CD4-positive, alpha-beta T cell (primary cell): ENCODE measurements around the gene HAGH. TPM values are rescaled to one million over a fixed set of nuclear protein-coding genes. Genes with fewer than 3 reads are reported as not detected.
A peak's percentile ranks its signal among the peaks of the same experiment; 100 is the strongest.

Source experiments
- ATAC-seq: fragments of 200-7000 bp; cut with Tn5 transposase; one replicate; pipeline ENCODE4 v1.10.0; 2022; ENCODE audit warnings: mild to moderate bottlenecking; ENCODE audit not compliant: poor library complexity
- CTCF ChIA-PET: fragments of 350-600 bp; sonication (Branson Sonifier 250); formaldehyde crosslinking; loops from one replicate; lab custom pipeline; 2021; ENCODE audit warnings: antibody characterized with exemption, inconsistent platforms; lab: Charles Lee
- POLR2A ChIA-PET: fragments of 350-600 bp; sonication (Branson Sonifier 250); formaldehyde crosslinking; loops from one replicate; lab custom pipeline; 2021; ENCODE audit warnings: antibody characterized with exemption, inconsistent platforms; lab: Charles Lee
- DNase-seq, 14 experiments: peaks; one replicate each; pipeline ENCODE4 v3.0.0-alpha.2; 2013 to 2020; ENCODE audit warnings: mixed read lengths in 2 of 14
- H3K27ac ChIP-seq, 2 donors: one replicate each; pipeline versions ENCODE4 v1.5.1 to v1.7.0; 2013; ENCODE audit warnings: low read length in 2 of 2, low read depth in 1 of 2, mild to moderate bottlenecking in 1 of 2
- H3K27me3 ChIP-seq, 2 experiments: 1 replicate in 1 of 2; 2 replicates in 1 of 2; pipeline versions ENCODE4 v1.6.1 to v1.7.0; 2013; ENCODE audit warnings: low read length in 2 of 2, control low read depth in 1 of 2, mild to moderate bottlenecking in 1 of 2, moderate library complexity in 1 of 2; ENCODE audit not compliant: insufficient read depth in 2 of 2, control insufficient read depth in 1 of 2
- H3K36me3 ChIP-seq: one replicate; pipeline ENCODE4 v1.6.1; 2013; ENCODE audit warnings: low read length, control low read depth; ENCODE audit not compliant: insufficient read depth
- H3K4me1 ChIP-seq: one replicate; pipeline ENCODE4 v1.6.1; 2013; ENCODE audit warnings: low read length, control low read depth; ENCODE audit not compliant: insufficient read depth
- H3K4me3 ChIP-seq: one replicate; pipeline ENCODE4 v1.5.1; 2013; ENCODE audit warnings: mild to moderate bottlenecking, low read length, moderate library complexity
- H3K9me3 ChIP-seq, 2 experiments: 1 replicate in 1 of 2; 2 replicates in 1 of 2; pipeline versions ENCODE4 v1.6.1 to v1.7.0; 2013; ENCODE audit warnings: low read length in 2 of 2, mild to moderate bottlenecking in 2 of 2, control low read depth in 1 of 2, moderate library complexity in 1 of 2; ENCODE audit not compliant: control insufficient read depth in 1 of 2, insufficient read depth in 1 of 2
- H3K27ac Mint-ChIP-seq: one replicate; pipeline ENCODE4 v1.8.0; 2020; ENCODE audit warnings: mixed read lengths
- H3K27me3 Mint-ChIP-seq: one replicate; pipeline ENCODE4 v1.8.0; 2021; ENCODE audit warnings: mixed read lengths
- H3K36me3 Mint-ChIP-seq: one replicate; pipeline ENCODE4 v1.8.0; 2021; ENCODE audit warnings: low read depth, mixed read lengths
- H3K4me1 Mint-ChIP-seq: one replicate; pipeline ENCODE4 v1.8.0; 2021; ENCODE audit warnings: low read depth, mixed read lengths
- H3K4me3 Mint-ChIP-seq: one replicate; pipeline ENCODE4 v1.8.0; 2020; ENCODE audit warnings: mild to moderate bottlenecking, mixed read lengths
- H3K9me3 Mint-ChIP-seq: one replicate; pipeline ENCODE4 v1.8.0; 2020; ENCODE audit warnings: mixed read lengths
- intact Hi-C, 2 experiments: fragments of 100-400 bp; cut with DNase I in 1 of 2; cut with micrococcal nuclease in 1 of 2; formaldehyde crosslinking; loops; one replicate each; pipeline versions ENCODE4 v1.15.1 to v1.9.0; 2023 to 2025; cut with DNase I, micrococcal nuclease
- total RNA-seq, 174 experiments: library from RNA in 2 of 174; stranded (reverse) in 2 of 174; gene quantifications; one replicate each; pipeline ENCODE4 v1.2.3 and lab custom pipeline; 2021 to 2026
- TF ChIP-seq, protein P1 (sequence below): fragments of 200-600 bp; IDR thresholded peaks from one replicate; pipeline ENCODE4 v1.8.0; 2022; ENCODE audit warnings: antibody characterized with exemption, mild to moderate bottlenecking

HAGH gene
- total RNA-seq, 2 experiments from 2014 or later: 20.9 to 22.7 TPM

- H3K9me3 ChIP-seq: peaks cover 0 to 4% of the 10 kb centered on the region in 2 experiments
- peaks cover 50% of the 10 kb centered on the region for H3K4me1 ChIP-seq
- H3K36me3 ChIP-seq: peaks cover 43% of the 10 kb centered on the region
- ATAC-seq (no peak), DNase-seq (peak in 1 of 14 experiments; percentile 31)
- TF ChIP-seq, protein P1, sequence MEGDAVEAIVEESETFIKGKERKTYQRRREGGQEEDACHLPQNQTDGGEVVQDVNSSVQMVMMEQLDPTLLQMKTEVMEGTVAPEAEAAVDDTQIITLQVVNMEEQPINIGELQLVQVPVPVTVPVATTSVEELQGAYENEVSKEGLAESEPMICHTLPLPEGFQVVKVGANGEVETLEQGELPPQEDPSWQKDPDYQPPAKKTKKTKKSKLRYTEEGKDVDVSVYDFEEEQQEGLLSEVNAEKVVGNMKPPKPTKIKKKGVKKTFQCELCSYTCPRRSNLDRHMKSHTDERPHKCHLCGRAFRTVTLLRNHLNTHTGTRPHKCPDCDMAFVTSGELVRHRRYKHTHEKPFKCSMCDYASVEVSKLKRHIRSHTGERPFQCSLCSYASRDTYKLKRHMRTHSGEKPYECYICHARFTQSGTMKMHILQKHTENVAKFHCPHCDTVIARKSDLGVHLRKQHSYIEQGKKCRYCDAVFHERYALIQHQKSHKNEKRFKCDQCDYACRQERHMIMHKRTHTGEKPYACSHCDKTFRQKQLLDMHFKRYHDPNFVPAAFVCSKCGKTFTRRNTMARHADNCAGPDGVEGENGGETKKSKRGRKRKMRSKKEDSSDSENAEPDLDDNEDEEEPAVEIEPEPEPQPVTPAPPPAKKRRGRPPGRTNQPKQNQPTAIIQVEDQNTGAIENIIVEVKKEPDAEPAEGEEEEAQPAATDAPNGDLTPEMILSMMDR: no peak
- Mint-ChIP-seq H3K4me1 (peaks cover 21% of the 10 kb centered on the region), H3K27ac (peak overlapping the region; percentile 64), H3K36me3 (peaks cover 33% of the 10 kb centered on the region), H3K27me3 (no peaks in the 10 kb centered on the region), H3K9me3 (no peaks in the 10 kb centered on the region), H3K4me3 (peak overlapping the region; percentile 48)
- intact Hi-C loops: loop anchor here in 1 of 2 experiments (10.0 kb wide), 1 partner anchor 366 kb away; the partner anchor contains the start of gene RAB26
- H3K4me3 ChIP-seq: no peak overlapping the region
- ChIA-PET CTCF (no interaction called here), POLR2A (no interaction called here)
- H3K27ac ChIP-seq: no peak overlapping the region
- H3K27me3 ChIP-seq: no peaks in the 10 kb centered on the region
Observed at GRCh38 chr16:1779234-1779701, 47.4 kb downstream of the HAGH start.

DNA sequence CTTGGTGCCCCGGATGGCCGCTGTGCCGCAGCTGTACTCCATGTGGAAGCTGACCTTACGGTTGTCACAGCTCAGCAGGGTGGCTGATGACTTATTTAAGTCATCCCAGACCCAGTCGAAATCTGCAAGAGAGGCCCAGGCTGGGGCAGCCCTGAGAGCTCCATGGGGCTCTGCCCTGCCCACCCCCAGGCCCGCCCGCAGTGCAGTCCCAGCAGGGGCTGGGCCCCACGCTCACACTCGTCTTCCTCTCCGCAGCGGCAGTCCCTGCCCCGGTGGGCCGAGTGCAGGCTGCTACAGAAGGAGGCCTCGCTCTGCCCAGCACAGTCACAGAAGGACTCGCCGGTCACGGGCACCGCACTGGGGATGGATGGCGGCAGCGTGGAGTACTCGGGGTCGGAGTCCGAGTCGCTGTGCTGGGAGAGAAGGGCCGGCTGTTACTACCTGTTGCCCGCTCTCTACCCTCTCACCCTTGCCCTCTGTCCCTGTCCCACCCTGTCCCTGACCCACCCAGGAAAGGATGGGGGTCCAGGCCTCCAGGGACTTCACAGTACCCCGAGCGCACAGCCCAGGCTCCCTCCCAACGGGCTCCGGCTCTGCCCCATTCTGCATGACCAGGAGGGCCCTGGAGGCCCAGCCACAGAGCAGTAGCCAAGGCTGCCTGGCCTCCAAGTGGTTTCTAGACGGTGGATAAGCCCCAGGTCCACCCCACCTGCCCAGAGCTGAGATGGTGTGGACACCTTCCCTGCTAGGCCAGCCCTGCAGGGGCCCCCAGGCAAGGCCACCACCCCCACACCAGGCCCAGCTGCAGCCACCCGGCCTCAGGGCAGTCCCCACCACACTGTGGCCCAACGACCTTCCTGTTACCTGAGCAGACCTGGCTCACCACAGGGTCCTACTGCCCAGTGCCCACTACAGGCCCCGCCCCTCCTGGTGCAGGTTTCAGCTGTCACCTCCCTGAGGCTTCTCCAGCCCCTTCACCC, 48.1 kb downstream of the HAGH start:
- H3K4me3 Mint-ChIP-seq: peak overlapping the region; percentile 48
- H3K9me3 Mint-ChIP-seq: no peaks in the 10 kb centered on the region
- DNase-seq: peak in 1 of 14 experiments; percentile 26
- Histone ChIP-seq H3K4me3 (no peak overlapping the region), H3K27me3 (no peaks in the 10 kb centered on the region), H3K4me1 (peaks cover 49% of the 10 kb centered on the region), H3K36me3 (peaks cover 43% of the 10 kb centered on the region), H3K27ac (no peak overlapping the region), H3K9me3 (peaks cover 0 to 4% of the 10 kb centered on the region in 2 experiments)
- TF ChIP-seq, protein P1: no peak
- ChIA-PET POLR2A (interaction anchor here (1.1 kb wide), 1 partner anchor 72 kb away, joined by 4 read pairs; the partner anchor contains the start of gene MAPK8IP3), CTCF (no interaction called here)
- H3K27me3 Mint-ChIP-seq: no peaks in the 10 kb centered on the region
- peaks cover 32% of the 10 kb centered on the region for H3K36me3 Mint-ChIP-seq
- peak overlapping the region; percentile 64 for H3K27ac Mint-ChIP-seq
- H3K4me1 Mint-ChIP-seq: peaks cover 24% of the 10 kb centered on the region
- no peak for ATAC-seq
- intact Hi-C loops: loop anchor here in 1 of 2 experiments (10.0 kb wide), 1 partner anchor 366 kb away; the partner anchor contains the start of gene RAB26

- peaks cover 24% of the 10 kb centered on the region for H3K36me3 Mint-ChIP-seq
- no peak overlapping the region for H3K4me3 Mint-ChIP-seq
- TF ChIP-seq, protein P1: no peak
- H3K27ac Mint-ChIP-seq: no peak overlapping the region
- Histone ChIP-seq H3K27me3 (no peaks in the 10 kb centered on the region), H3K36me3 (peaks cover 43% of the 10 kb centered on the region), H3K9me3 (peaks cover 0 to 4% of the 10 kb centered on the region in 2 experiments), H3K4me3 (no peak overlapping the region), H3K27ac (no peak overlapping the region), H3K4me1 (peaks cover 44% of the 10 kb centered on the region)
- no peaks in the 10 kb centered on the region for H3K27me3 Mint-ChIP-seq
- CTCF ChIA-PET: no interaction called here
- DNase-seq (peak in 1 of 14 experiments; percentile 33), ATAC-seq (no peak)
- intact Hi-C loops: loop anchor here in 1 of 2 experiments (10.0 kb wide), 1 partner anchor 367 kb away; the partner anchor contains the start of gene RAB26
- peaks cover 17% of the 10 kb centered on the region for H3K4me1 Mint-ChIP-seq
- no peaks in the 10 kb centered on the region for H3K9me3 Mint-ChIP-seq
- POLR2A ChIA-PET: interaction anchor here (1.1 kb wide), 1 partner anchor 71 kb away, joined by 4 read pairs; the partner anchor contains the start of gene MAPK8IP3
Observed at GRCh38 chr16:1777375-1778199, 49.0 kb downstream of the HAGH start.
